Suprapubic skin (tissue), 4 donors: ENCODE results near the gene SRSF9.

Experiments
- EP300 ChIP-seq: sonication (generic); formaldehyde crosslinking; IDR thresholded peaks from one replicate; pipeline ENCODE4 v1.6.1; 2017; ENCODE audit warnings: antibody characterized with exemption
- POLR2A ChIP-seq, 2 donors: fragments of 450-650 bp; IDR thresholded peaks; one replicate each; pipeline ENCODE4 v1.6.1; 2017; ENCODE audit warnings: antibody characterized with exemption in 2 of 2, mild to moderate bottlenecking in 2 of 2, moderate library complexity in 2 of 2
- POLR2AphosphoS5 ChIP-seq, 3 donors: sonication (generic); formaldehyde crosslinking; IDR thresholded peaks; one replicate each; pipeline ENCODE4 v1.6.1; 2017; ENCODE audit warnings: antibody characterized with exemption in 3 of 3
- TF ChIP-seq, protein P1 (sequence below), 2 donors: fragments of 200-600 bp in 1 of 2; fragments of 450-650 bp in 1 of 2; sonication (generic) in 1 of 2; IDR thresholded peaks; one replicate each; pipeline ENCODE4 v1.5.1; 2016 to 2019; ENCODE audit warnings: antibody characterized with exemption in 2 of 2, mild to moderate bottlenecking in 1 of 2, moderate library complexity in 1 of 2

- TF ChIP-seq, protein P1, sequence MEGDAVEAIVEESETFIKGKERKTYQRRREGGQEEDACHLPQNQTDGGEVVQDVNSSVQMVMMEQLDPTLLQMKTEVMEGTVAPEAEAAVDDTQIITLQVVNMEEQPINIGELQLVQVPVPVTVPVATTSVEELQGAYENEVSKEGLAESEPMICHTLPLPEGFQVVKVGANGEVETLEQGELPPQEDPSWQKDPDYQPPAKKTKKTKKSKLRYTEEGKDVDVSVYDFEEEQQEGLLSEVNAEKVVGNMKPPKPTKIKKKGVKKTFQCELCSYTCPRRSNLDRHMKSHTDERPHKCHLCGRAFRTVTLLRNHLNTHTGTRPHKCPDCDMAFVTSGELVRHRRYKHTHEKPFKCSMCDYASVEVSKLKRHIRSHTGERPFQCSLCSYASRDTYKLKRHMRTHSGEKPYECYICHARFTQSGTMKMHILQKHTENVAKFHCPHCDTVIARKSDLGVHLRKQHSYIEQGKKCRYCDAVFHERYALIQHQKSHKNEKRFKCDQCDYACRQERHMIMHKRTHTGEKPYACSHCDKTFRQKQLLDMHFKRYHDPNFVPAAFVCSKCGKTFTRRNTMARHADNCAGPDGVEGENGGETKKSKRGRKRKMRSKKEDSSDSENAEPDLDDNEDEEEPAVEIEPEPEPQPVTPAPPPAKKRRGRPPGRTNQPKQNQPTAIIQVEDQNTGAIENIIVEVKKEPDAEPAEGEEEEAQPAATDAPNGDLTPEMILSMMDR (IDR thresholded peaks at IDR 0.05): no peak
- no peak for TF ChIP-seq POLR2A (IDR thresholded peaks at IDR 0.05)
- TF ChIP-seq EP300: no peak
- no peak for TF ChIP-seq POLR2AphosphoS5 (IDR thresholded peaks at IDR 0.05)
Measured at GRCh38 chr12:120463712-120464111, 5.8 kb downstream of the SRSF9 start.
